IPS DF 6.9 (cell line): Measurements from ENCODE around the gene MAPT.

ENCODE experiments used
- DNase-seq: peaks from one replicate; pipeline ENCODE4 v3.0.0-alpha.2; 2013; ENCODE audit warnings: low read depth, low spot score
- H3K27ac ChIP-seq: one replicate; pipeline ENCODE4 v1.5.1; 2013; ENCODE audit warnings: low read length, control low read depth
- H3K27me3 ChIP-seq: 2 replicates; pipeline ENCODE4 v1.6.1; 2013; ENCODE audit warnings: mild to moderate bottlenecking, low read length; ENCODE audit not compliant: control insufficient read depth, insufficient read depth
- H3K36me3 ChIP-seq: 2 replicates; pipeline ENCODE4 v1.6.1; 2013; ENCODE audit warnings: low read length; ENCODE audit not compliant: control insufficient read depth, insufficient read depth
- H3K4me1 ChIP-seq: 2 replicates; pipeline ENCODE4 v1.6.1; 2013; ENCODE audit warnings: low read length; ENCODE audit not compliant: control insufficient read depth, insufficient read depth
- H3K4me3 ChIP-seq: 2 replicates; pipeline ENCODE4 v1.5.1; 2013; ENCODE audit warnings: mild to moderate bottlenecking, low read length
- H3K9me3 ChIP-seq: 2 replicates; pipeline ENCODE4 v1.6.1; 2013; ENCODE audit warnings: low read length, inconsistent platforms; ENCODE audit not compliant: control insufficient read depth, insufficient read depth
- WGBS: extraction: QIAGEN DNeasy Blood & Tissue Kit; methylation state at CpG from one replicate; pipeline ENCODE4 v1.1.7; 2013; ENCODE audit warnings: mixed read lengths, missing lambda C conversion rate; ENCODE audit not compliant: insufficient read length, insufficient coverage; 5-methylcytosine and 5-hydroxymethylcytosine counted together

Gene MAPT

DNA sequence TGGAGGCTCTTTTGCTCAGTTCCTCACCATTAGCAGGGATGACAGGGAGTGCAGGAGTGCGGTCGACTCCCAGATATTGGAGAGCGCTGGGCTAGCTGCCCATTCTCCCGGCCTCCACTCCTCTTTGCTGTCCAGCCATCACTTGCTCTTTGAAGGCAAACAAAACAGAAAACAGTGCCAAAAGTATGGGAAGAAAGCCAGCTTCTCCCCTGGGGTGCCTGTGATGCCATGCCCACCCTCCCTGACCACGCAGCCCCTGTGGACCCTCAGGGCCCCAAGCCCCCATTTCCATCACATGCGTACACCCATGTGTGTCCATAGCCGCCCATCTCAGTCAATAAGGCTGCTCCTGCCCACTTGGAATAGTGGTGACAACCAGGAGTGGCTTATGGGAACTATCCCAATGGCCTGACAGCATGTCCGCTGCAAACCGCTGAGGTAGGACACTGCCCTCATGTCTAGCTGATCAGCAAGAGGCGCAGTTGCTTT lies 30.0 kb downstream of the MAPT start:
- no peak for DNase-seq
- no CpG with 5 or more reads among the region's 10 CpGs for WGBS
- H3K27ac ChIP-seq, result no peak overlapping the region

DNA sequence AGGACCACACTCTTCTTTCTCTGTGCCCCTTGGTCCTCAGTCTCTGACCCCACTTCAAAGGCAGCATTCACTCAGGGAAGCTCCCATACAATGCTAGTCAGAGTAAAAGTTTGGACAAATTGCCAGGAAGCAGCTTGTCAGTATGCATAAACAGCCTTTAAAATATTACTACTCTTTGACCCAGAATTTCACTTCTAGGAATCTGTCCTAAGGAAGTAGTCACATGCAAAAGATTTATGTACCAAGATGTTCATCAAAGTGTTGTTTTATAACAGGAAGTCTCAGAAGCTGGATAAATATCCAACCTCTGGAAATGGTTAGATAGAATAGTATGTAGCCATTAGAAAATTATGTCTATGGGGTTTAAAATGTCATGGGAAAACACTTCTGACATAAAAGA lies 31.0 kb downstream of the MAPT start:
- Histone ChIP-seq H3K36me3 (no peaks in the 10 kb centered on the region), H3K4me1 (no peaks in the 10 kb centered on the region), H3K9me3 (peaks cover 5% of the 10 kb centered on the region), H3K27ac (no peak overlapping the region), H3K27me3 (no peaks in the 10 kb centered on the region), H3K4me3 (no peak overlapping the region)
- DNase-seq, result no peak

More for the DNA sequence above, 30.0 kb downstream of the MAPT start:
- H3K36me3 ChIP-seq, result no peaks in the 10 kb centered on the region
- H3K27me3 ChIP-seq, result no peaks in the 10 kb centered on the region
- H3K4me1 ChIP-seq, result no peaks in the 10 kb centered on the region
- H3K9me3 ChIP-seq, result peaks cover 5% of the 10 kb centered on the region
- H3K4me3 ChIP-seq, result no peak overlapping the region

- Histone ChIP-seq H3K9me3 (peaks cover 5% of the 10 kb centered on the region), H3K4me1 (no peaks in the 10 kb centered on the region), H3K4me3 (no peak overlapping the region), H3K36me3 (no peaks in the 10 kb centered on the region), H3K27me3 (no peaks in the 10 kb centered on the region), H3K27ac (no peak overlapping the region)
- no CpG with 5 or more reads among the region's 4 CpGs for WGBS
- no peak for DNase-seq
Measured at GRCh38 chr17:45927247-45927646, 32.9 kb downstream of the MAPT start.

GRCh38 chr17:45929344-45929743 lies 35.0 kb downstream of the MAPT start:
- no peak overlapping the region for H3K27ac ChIP-seq
- no peak overlapping the region for H3K4me3 ChIP-seq
- no peak for DNase-seq
- no CpG with 5 or more reads among the region's 1 CpG for WGBS
- H3K27me3 ChIP-seq, result no peaks in the 10 kb centered on the region
- peaks cover 5% of the 10 kb centered on the region for H3K9me3 ChIP-seq
- no peaks in the 10 kb centered on the region for H3K4me1 ChIP-seq
- H3K36me3 ChIP-seq, result no peaks in the 10 kb centered on the region

- Histone ChIP-seq H3K36me3 (no peaks in the 10 kb centered on the region), H3K27ac (no peak overlapping the region), H3K4me1 (no peaks in the 10 kb centered on the region), H3K4me3 (no peak overlapping the region), H3K27me3 (no peaks in the 10 kb centered on the region), H3K9me3 (peaks cover 5% of the 10 kb centered on the region)
- DNase-seq, result no peak
- WGBS, result no CpG with 5 or more reads among the region's 8 CpGs
Measured at GRCh38 chr17:45930420-45930951, 36.1 kb downstream of the MAPT start.

DNA sequence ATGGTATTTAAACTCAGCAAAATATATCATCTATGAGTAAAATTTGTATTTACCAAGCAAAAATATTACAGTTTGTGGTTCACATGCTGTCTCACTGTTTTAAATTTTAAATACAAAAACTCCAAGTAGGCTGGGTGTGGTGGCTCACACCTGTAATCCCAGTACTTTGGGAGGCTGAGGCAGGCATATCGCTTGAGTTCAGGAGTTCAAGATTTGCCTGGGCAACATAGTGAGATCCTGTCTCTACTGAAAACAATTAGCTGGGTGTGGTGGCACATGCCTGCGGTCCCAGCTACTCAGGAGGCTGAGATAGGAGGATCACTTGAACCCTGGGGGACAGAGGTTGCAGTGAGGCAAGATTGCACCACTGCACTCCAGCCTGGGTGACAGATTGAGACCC lies 37.3 kb downstream of the MAPT start:
- Histone ChIP-seq H3K4me1 (no peaks in the 10 kb centered on the region), H3K4me3 (no peak overlapping the region), H3K36me3 (no peaks in the 10 kb centered on the region), H3K9me3 (peaks cover 5% of the 10 kb centered on the region), H3K27ac (no peak overlapping the region), H3K27me3 (no peaks in the 10 kb centered on the region)
- WGBS, result no CpG with 5 or more reads among the region's 2 CpGs
- no peak for DNase-seq

DNA sequence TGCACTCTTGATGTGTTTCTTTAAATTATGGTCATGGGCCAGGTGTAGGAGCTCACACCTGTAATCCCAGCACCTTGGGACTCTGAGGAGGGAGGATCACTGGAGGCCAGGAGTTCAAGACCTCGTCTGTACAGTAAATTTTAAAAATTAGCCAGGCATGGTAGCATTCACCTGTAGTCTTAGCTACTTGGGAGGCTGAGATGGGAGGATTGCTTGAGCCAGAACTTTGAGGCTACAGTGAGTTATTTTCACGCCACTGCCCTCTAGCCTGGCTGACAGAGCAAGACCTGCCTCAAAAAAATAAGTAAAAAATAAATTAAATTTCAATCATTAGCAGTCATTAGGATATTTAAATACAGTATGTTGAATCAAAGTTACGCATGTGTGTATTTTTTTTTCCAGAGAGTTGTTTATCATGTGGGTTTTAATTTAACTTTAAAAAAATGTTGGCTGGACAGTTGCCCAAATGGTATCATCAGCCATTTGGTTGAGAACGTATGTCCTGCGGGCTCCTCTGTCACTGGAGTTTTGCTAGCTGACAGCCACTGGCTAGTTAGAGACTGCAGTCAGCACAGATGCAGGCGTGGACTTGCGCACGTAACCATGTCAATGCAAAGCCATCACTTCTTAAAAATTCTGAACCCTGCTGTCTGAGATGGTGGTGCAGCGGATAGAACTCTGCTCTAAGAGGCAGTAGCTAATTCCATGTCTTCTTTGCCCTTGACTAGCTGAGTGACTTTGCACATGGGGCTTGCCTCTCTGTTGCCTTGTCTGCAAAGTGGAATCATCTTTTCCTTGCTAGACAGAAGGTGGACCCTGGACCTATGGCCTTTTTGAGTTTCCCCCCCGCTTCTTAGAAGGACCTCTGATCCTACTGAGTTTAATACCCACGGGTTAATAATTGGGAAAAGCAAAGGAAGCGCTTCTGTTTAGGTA lies 40.0 kb downstream of the MAPT start:
- H3K36me3 ChIP-seq, result no peaks in the 10 kb centered on the region
- no peaks in the 10 kb centered on the region for H3K9me3 ChIP-seq
- H3K4me1 ChIP-seq, result no peaks in the 10 kb centered on the region
- no peaks in the 10 kb centered on the region for H3K27me3 ChIP-seq
- no peak overlapping the region for H3K4me3 ChIP-seq
- H3K27ac ChIP-seq, result no peak overlapping the region
- DNase-seq, result no peak
- no CpG with 5 or more reads among the region's 12 CpGs for WGBS

DNA sequence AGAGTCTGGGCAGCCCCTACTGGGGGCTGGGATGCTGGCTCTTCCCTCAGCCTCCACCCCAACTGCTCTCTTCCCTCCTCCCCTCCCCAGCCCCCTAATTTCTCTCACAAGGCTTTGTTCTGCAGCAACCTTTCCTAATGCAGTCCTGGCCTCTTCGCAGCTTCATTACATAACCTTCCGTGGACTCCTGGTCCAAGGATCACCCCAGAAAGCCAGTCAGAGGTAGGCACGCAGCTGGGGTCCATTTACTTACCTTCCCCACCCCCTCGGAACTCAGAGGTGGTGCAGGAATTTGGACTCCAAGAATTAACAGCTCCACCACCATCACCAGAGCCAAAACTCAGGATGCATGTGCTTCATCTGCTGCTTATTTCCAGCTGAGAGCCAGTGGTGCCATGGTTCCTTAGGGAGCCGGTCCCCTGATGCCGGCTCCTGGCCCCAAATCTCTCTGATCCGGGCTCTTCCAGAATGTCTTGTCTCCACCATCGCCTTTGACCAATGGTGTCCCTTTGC lies 40.9 kb downstream of the MAPT start:
- Histone ChIP-seq H3K9me3 (no peaks in the 10 kb centered on the region), H3K4me1 (peaks cover 2% of the 10 kb centered on the region; the same call in 1 of the 2 replicates), H3K36me3 (no peaks in the 10 kb centered on the region), H3K4me3 (no peak overlapping the region), H3K27ac (no peak overlapping the region), H3K27me3 (no peaks in the 10 kb centered on the region)
- no peak for DNase-seq
- WGBS, result no CpG with 5 or more reads among the region's 8 CpGs

DNA sequence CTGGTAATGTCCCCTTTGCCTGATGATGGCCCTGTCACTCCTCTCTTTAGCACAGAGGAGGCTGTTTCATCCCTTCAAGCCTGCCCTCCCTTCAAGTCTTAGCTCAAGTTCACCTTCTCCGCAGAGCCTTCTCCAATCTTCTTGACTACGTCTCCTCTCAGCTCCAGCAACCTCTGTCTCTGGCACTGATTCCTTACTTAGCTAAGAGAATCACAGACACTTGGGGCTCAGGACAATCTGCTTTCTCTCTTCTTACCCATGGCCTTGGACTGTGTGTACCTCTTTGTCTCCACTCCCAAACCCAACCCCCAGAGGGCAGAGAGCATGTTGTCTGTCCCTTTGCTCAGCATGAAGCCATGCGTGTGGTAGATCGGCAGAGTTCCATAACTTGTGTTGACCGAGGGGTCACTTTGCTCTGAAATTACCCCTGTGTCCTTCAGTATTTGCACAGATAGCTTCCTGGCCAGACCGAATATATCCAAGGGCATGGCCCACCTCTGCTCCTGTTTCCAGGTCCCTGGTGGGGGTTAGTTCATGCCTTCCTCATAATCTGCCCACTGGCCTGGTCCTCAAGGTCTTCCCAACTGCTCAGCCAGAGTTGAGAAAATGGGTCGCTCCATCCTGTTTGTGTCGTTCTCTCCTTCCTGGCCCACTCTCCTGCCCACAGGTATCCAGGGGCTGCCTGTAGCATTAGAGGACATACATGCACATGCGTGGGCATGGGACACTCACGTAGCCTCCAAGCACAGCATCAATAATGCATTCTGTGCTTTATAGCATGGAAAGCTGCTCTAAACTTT lies 41.6 kb downstream of the MAPT start:
- Histone ChIP-seq H3K27me3 (no peaks in the 10 kb centered on the region), H3K4me1 (peaks cover 2% of the 10 kb centered on the region; the same call in 1 of the 2 replicates), H3K27ac (no peak overlapping the region), H3K36me3 (no peaks in the 10 kb centered on the region), H3K9me3 (no peaks in the 10 kb centered on the region), H3K4me3 (no peak overlapping the region)
- DNase-seq, result no peak
- no CpG with 5 or more reads among the region's 10 CpGs for WGBS

- no CpG with 5 or more reads among the region's 4 CpGs for WGBS
- H3K4me1 ChIP-seq, result peaks cover 2% of the 10 kb centered on the region; the same call in 1 of the 2 replicates
- no peaks in the 10 kb centered on the region for H3K9me3 ChIP-seq
- H3K36me3 ChIP-seq, result no peaks in the 10 kb centered on the region
- H3K4me3 ChIP-seq, result no peak overlapping the region
- no peak for DNase-seq
- no peak overlapping the region for H3K27ac ChIP-seq
- H3K27me3 ChIP-seq, result no peaks in the 10 kb centered on the region
Measured at GRCh38 chr17:45936610-45937009, 42.3 kb downstream of the MAPT start.
